HEK293T (cell line): ENCODE measurements around the gene HK1.

Source experiments
- ARNT ChIP-seq: fragments of 450-650 bp; IDR thresholded peaks from 2 replicates; pipeline ENCODE4 v1.6.1; 2017; ENCODE audit warnings: mild to moderate bottlenecking
- BHLHE40 ChIP-seq: fragments of 450-650 bp; IDR thresholded peaks from 2 replicates; pipeline ENCODE4 v1.6.1; 2016; ENCODE audit warnings: mild to moderate bottlenecking, moderate library complexity, borderline replicate concordance
- ELF4 ChIP-seq: fragments of 450-650 bp; IDR thresholded peaks from 2 replicates; pipeline ENCODE4 v1.6.1; 2017; ENCODE audit warnings: antibody characterized with exemption
- FOXA1 ChIP-seq: fragments of 450-650 bp; IDR thresholded peaks from 2 replicates; pipeline ENCODE4 v1.6.1; 2016; ENCODE audit warnings: mild to moderate bottlenecking
- FOXM1 ChIP-seq: fragments of 450-650 bp; IDR thresholded peaks from 2 replicates; pipeline ENCODE4 v1.6.1; 2017; ENCODE audit warnings: mild to moderate bottlenecking, borderline replicate concordance
- L3MBTL2 ChIP-seq: fragments of 450-650 bp; conservative IDR thresholded peaks from 2 replicates; pipeline ENCODE4 v1.6.1; 2016; ENCODE audit warnings: mild to moderate bottlenecking
- PKNOX1 ChIP-seq: fragments of 450-650 bp; IDR thresholded peaks from 2 replicates; pipeline ENCODE4 v1.6.1; 2016
- SP1 ChIP-seq: fragments of 450-650 bp; IDR thresholded peaks from 2 replicates; pipeline ENCODE4 v1.6.1; 2017
- SUZ12 ChIP-seq: fragments of 450-650 bp; IDR thresholded peaks from 2 replicates; pipeline ENCODE4 v1.6.1; 2016; ENCODE audit warnings: mild to moderate bottlenecking
- TARDBP ChIP-seq: fragments of 450-650 bp; IDR thresholded peaks from 2 replicates; pipeline ENCODE4 v1.6.1; 2016
- ZNF384 ChIP-seq: fragments of 450-650 bp; IDR thresholded peaks from 2 replicates; pipeline ENCODE4 v1.6.1; 2016

- TF ChIP-seq ELF4: no peak
- TF ChIP-seq TARDBP: no peak
- no peak for TF ChIP-seq SP1
- no peak for TF ChIP-seq FOXA1
- no peak for TF ChIP-seq ARNT
- TF ChIP-seq FOXM1: no peak
- TF ChIP-seq SUZ12: no peak
- no peak for TF ChIP-seq ZNF384
- no peak for TF ChIP-seq BHLHE40
- no peak for TF ChIP-seq L3MBTL2
- no peak for TF ChIP-seq PKNOX1
These were observed 71.2 kb downstream of the HK1 start for GRCh38 chr10:69349542-69349888.
